HG03342 (cell line): ENCODE results near the gene TADA2B.

Experiments used
- ATAC-seq: cut with Tn5 transposase; IDR thresholded peaks from one replicate; pipeline ENCODE4 v1.9.1; 2021; ENCODE audit warnings: mild to moderate bottlenecking, moderate library complexity; ENCODE audit not compliant: unreplicated experiment

TADA2B gene

DNA sequence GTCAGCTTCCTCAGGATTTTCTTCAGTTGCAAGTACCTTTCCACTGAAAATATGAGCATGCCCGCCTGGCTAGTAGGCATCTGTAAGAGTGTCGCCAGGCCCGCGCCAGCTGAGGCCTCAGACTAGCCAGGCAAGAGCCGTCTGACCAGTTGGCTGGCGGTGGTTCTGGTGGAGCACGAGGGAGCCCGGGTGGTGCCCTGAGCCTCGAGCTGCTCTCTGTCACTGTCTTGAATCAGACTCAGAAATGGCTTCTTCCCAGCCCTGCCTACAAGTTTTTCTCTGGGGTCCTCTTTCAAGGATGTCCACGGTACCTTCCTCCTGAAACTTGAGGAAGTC lies 12.8 kb downstream of the TADA2B start:
- ATAC-seq = no peak

DNA sequence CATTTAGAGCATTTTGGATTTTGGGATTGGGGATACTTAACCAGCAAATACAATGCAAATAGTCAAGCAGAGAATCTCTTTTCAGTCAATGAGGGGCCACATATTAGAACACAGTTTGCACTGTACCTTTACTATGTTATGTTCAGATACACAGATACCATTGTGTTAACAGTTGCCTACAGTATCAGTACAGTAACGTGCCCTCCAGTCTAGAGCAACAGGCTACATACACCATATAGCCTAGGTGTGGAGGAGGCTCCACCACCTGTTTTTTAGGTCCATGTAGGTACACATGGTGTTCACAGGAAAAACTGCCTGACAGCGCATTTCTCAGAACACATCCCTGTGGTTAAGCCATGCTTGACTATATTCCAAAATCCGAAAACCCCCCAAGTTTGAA lies 15.6 kb downstream of the TADA2B start:
- peak; percentile 12 for ATAC-seq

- no peak for ATAC-seq
These were observed 16.5 kb downstream of the TADA2B start for GRCh38 chr4:7059662-7060061.

GRCh38 chr4:7060346-7061150 lies 17.4 kb downstream of the TADA2B start:
- ATAC-seq = no peak

DNA sequence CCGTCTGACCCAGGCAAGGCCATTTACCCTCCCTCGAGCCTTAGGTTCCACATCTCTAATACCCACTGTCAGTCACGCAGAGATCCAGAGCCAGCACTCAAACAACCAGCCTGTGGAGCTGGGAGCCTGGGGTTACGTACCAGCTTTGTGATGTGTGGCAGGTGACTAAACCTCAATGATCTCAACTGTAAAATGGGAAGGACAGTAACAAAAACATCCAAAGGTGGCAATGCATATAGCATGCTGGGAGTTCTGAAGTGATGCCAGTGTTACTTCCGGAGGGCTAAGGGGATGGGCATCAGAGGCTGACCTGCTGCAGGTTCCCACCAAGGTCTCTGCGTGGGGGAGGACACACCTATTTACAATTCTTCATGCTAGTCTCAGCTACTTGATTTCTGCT lies 18.6 kb downstream of the TADA2B start:
- no peak for ATAC-seq

GRCh38 chr4:7062816-7063215 lies 19.6 kb downstream of the TADA2B start:
- no peak for ATAC-seq

DNA sequence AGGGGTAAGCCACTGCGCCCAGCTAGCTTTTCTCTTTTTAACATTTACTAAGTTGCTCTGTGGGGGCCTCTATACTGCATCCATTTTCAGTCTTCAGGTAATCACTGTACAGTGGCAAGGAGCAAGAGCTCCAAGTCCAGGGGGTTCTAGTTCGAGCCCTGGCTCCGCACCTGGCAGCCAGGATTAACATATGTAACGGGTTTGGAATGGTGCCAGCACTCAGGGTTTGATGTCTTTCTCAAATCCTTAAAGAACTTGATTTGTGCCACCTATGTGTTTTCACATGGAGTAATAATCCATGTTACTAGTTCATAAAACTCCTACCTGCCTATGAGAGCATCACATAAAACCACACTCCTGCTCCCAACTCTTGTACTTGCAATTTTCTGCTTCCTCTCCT lies 20.2 kb downstream of the TADA2B start:
- ATAC-seq = no peak

- ATAC-seq = no peak
These were observed 22.8 kb downstream of the TADA2B start for GRCh38 chr4:7066006-7066405.

GRCh38 chr4:7066493-7066892 lies 23.3 kb downstream of the TADA2B start:
- ATAC-seq = no peak

DNA sequence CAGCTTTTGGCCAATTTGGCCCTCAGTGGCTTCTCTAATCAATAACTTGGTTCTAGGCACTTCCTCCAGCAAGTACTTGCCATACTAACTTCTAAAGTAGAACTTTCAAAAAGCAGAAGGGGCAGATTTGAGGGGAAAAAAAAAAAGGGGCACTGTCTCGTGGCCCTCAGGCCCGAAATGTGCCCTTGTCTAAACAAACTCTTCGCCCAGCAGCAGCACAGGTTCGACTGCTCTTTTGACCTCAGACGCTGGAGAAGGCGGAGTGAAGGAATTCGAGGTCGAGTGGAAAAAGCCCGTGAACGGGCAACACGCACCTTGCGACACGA lies 23.9 kb downstream of the TADA2B start:
- no peak for ATAC-seq

DNA sequence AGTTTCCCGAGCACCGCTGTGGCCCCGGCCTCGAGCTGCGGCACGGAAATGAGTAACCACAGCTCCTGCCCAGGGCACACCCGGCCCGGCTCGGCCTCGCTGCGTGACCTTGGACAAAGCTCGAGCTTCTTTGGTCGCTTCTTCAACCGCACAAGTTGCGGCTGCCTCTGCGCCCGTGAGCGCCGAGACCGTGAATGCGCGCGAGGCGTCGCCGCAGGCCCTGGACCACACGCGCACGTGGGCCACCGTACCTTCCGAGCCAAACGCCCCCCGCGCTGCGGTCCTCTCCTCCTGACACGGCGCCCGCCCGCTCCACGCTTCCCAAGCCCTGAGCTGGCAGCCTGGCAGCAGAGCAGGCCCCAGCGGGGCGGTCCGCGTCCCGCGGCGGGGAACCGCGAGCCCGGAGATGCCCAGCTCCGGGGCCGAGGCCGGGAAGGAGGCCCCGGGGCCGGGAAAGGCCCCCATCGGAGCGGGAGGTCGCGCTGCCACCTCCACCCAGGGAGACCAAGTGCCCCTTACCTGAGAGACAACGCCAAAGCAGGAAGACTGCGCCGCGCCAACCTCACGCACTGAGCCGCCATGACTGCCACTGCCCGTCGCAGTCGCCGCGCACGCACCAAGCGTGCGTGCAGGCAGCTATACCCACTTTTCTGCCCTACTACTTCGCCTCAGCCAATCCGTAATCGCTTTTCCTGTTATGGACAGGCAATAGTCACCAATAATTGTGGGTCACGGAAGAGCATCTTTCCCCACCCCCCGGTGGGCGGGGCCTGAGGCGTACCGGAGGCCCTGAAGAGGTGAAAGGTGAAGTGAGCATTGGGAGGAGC lies 24.5 kb downstream of the TADA2B start, which contains the start of gene GRPEL1:
TSS of gene GRPEL1 (minus strand) at position 613 of the 827 bp plus-strand sequence. CDS start at position 581, 32 bp downstream.
- peak; percentile 87 for ATAC-seq

GRCh38 chr4:7068279-7068842 lies 25.2 kb downstream of the TADA2B start:
- peak; percentile 21 for ATAC-seq

DNA sequence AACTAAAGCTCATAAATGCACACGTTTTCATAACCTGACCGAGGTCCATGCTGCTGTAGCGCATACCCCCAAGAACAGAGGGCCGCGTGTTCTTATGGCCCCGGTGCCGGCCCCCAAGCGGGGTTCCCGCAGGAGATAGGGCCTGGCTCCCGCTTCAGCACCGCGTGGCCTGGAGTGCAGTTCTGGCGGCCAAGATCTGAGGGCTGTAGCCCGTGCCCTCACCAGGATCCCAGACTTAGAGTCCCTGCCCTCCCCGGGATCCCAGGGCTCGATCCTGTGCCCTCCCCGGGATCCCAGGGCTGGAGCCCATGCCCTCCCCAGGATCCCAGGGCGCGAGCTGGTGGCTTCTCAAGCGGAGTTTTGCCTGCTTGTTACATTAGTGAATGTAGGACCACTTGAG lies 25.7 kb downstream of the TADA2B start:
- no peak for ATAC-seq

GRCh38 chr4:7070729-7071511 lies 27.7 kb downstream of the TADA2B start:
- peak; percentile 31 for ATAC-seq

DNA sequence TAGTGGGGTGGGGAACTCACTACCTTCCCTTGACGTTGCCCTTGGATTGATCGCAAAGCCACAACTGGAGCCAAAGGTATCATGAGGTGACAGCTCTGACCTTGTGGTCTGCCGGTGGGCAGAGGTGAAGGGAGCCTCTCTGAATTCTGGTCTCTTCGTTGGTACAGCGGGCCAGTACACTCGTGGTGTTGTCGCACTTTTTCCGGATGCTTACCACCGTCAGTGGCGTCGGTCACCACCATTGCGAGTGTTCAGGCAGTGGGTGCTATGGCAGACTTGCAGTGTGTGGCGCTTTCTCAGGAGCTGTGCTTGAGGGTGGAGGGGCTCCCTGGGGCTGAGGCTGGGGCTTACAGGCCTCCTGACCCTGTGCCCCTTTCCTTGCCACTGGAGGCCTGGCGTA lies 29.9 kb downstream of the TADA2B start:
- no peak for ATAC-seq

GRCh38 chr4:7073526-7074390 lies 30.6 kb downstream of the TADA2B start:
- ATAC-seq = no peak

DNA sequence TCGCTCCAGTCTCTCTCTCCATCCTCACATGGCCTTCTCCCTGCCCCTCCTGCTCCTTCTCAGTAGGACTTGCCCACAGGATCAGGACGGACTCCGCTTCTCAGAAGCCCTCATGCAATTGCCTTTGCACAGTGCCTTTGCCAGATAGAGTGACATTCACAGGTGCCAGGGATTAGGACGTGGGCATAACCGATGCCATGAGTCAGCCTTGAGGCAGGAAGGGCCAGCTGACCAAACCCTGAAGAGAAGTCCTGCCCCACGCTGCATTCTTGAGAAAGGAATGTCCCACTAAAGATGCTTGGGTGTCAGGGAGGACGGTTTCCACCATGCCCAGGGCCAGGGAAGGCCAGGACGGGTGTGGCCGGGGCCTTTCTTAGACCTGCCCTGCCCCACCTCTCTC lies 31.3 kb downstream of the TADA2B start:
- ATAC-seq = no peak

DNA sequence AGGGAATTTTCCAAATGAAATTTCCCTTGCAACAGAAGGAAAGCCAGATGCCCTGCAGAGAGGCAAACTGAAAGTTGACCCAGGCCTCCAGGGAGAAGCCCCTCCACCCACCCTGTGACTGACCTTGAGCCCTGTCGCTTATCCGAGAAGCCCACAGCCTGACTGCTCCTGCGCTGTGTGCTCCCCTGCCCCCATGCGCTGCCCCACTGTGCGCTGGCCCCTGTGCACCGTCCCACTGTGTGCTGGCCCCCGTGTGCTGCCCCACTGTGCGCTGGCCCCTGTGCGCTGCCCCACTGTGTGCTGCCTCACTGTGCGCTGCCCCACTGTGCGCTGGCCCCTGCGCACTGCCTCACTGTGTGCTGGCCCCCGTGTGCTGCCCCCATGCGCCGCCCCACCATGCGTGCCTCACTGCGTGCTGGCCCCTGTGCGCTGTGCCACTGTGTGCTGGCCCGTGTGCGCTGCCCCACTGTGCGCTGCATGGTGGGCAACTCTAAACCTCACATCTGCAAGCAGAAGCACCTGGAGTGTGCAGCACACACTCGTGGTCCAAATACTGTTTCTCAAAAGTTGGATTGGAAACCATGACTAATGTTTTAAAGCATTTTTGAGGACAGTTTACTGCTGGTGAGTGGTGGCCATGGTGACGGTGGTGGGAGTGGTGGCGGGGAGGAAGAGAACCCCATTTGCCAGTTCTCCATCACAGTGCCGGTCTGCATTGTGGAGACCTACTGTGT lies 33.0 kb downstream of the TADA2B start:
- no peak for ATAC-seq

GRCh38 chr4:7076696-7077082 lies 33.5 kb downstream of the TADA2B start:
- ATAC-seq = no peak

DNA sequence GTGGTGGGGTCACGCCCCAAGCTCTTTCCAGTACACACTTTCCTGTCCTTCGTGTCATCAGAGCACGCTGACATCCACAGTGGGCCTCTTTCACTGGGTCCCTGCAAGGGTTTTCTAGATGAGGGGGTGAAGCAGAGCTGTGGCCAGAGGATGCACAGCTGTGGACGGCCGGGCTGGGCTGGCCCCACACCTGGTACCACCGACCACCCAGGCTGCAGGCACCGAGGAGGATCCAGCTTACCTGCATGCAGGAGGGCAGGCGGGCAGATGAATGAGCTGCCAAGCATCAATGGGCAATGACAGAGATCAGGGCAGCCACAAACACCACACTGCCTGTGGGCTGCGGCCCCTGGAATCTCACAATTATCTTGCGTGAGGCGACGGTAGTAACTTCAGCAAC lies 34.2 kb downstream of the TADA2B start:
- no peak for ATAC-seq
